ENCODE results near the gene DCAF7.

DCAF7 gene, protein sequence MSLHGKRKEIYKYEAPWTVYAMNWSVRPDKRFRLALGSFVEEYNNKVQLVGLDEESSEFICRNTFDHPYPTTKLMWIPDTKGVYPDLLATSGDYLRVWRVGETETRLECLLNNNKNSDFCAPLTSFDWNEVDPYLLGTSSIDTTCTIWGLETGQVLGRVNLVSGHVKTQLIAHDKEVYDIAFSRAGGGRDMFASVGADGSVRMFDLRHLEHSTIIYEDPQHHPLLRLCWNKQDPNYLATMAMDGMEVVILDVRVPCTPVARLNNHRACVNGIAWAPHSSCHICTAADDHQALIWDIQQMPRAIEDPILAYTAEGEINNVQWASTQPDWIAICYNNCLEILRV

DNA sequence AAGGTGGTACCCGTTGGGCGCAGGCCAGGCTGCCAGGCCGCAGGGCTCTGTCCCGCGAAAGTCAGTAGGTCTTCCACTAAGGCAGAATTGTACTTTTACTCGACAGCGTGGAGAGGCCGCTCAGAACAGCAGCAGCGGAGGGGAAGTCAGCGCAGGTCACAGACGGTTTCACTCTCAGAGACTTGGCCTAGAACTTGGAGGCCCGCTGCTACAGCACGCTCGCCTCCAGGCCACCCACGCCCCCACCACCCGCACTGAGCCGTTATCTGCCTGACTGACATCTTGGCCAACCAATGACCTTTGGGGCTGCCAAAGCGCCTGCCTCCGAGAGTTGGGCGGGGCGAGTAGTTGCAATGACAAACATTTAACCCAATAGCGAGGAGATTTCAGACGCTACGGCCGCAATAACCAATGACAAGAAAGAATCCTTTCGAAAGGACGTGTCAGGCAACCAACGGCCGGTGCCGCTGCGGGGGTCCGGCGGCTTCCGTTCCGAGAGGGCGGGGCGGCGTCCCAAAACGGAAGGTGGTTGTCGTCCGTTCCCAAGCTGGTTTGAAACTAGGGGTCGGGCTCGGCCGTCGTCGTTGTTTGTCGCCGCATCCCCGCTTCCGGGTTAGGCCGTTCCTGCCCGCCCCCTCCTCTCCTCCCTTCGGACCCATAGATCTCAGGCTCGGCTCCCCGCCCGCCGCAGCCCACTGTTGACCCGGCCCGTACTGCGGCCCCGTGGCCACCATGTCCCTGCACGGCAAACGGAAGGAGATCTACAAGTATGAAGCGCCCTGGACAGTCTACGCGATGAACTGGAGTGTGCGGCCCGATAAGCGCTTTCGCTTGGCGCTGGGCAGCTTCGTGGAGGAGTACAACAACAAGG, at the start of gene DCAF7:
DCAF7 (plus strand) TSS at position 532 of the 871 bp plus-strand sequence; CDS start at position 733, 201 bp downstream.
- DNase-seq = peak; percentile 99

DNA sequence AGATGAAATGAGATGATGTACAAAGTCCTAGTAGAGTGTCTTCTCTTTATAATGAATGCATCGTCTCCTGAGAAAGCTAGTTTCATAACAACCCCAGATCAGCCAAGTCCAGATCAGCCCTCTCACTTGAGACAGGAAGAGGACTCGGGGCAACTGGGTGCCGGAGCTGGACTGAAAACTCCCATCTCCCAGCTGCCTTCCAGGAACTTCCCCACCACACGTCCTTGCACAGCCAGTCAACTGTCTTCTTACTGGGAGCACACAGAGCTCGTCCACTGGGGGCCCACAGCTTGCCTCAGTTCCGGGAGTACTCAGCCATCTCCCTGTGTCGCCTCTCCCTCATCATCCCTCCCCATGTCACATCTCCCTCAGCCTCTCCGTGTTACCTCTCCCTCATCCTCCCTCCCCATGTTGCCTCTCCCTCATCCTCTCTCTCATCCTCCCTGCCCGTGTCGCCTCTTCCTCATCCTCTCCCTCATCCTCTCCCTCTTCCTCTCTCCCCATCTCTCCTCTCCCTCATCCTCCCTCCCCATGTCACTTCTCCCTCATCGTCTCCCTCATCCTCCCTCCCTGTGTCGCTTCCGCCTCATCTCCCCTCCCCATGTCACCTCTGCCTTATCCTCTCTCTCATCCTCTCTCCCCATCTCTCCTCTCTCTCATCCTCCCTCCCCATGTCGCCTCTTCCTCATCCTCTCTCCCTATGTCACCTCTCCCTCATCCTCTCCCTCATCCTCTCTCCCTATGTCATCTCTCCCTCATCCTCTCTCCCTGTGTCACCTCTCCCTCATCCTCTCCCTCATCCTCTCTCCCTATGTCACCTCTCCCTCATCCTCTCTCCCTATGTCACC, 49.5 kb upstream of the DCAF7 start:
- DNase-seq = no peak

DNA sequence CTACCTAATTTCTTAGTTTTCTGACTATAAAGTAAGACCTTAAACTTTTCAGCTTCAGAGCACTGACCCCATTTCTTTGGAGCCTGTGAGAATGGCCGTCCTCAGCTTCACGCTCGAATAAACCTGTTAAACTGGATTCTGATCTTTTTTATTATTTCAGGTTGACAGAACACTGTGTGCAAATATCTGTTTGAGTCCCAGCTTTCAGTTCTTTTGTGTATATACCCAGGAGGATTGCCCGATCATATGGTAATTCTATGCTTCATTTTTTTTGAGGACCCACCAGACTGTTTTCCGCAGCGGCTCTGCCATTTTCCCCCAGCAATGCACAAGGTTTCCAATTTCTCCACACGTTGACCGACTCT, 47.0 kb upstream of the DCAF7 start:
- DNase-seq = no peak

DNA sequence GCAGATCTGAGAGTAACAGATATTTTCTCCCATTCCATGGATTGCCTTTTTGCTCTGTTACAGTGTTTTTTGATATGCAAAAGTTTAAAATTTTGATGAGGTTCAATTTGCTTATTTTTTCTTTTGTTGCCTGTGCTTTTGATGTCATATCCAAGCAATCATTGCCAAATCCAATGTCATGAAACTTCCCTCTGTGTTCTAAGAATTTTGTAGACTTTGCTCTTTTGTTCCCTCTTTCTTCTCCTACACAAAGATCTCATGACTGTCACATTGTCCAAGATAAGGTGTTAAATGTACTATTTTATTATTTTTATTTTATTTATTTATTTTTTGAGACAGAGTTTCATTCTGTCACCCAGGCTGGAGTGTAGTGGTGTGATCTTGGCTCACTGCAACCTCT, 46.0 kb upstream of the DCAF7 start:
- DNase-seq = no peak

DNA sequence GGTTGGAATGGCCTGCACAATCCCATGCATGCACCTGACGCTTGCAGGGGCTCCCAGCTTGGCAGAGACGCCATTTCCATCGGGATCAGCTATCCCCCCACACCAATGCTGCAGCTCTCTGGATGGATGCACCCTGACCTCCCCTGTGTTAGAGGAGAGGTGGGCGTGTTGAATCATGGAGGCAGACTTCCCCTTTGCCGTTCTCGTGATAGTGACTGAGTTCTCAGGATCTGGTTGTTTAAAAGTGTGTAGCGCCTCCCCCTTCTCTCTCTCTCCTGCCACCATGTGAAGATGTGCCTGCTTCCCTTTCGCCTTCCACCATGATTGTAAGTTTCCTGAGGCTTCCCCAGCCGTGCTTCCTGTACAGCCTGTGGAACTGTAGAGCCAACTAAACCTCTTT, 44.9 kb upstream of the DCAF7 start:
- DNase-seq = no peak

DNA sequence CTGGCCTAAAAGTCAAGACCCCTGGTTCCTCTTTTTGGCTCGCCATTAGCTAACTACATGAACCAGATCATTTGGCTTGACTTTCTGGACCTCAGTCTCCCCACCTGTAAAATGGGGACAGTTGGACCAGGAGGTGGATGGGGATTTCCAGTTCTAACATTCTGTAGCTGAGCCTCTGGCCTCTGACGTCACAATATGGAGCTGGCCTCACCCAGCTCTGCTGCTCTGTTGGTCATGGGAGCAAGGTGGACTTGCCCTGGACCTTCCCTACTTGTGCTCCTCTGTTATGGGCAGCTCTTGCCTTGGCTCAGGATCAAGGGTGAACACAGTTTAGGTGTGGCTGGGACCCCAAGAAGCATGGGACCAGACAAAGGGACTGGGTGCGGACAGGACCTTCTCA, 43.6 kb upstream of the DCAF7 start:
- no peak for DNase-seq

DNA sequence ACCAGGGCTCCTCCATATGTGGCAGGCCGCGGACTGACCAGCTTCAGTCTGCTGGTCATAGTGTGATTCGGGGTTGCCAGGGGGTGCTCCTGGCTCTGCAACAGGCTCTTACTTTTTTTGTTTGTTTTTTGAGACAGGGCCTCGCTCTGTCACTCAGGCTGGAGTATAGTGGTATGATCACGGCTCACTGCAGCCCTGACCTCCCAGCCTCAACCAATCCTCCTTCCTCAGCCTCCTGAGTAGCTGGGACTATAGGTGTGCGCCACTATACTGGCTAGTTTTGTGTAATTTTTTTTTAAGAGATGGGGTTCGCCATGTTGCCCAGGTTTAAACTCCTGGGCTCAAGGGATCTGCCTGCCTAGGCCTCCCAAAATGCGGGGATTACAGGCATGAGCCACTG, 38.9 kb upstream of the DCAF7 start:
- no peak for DNase-seq

DNA sequence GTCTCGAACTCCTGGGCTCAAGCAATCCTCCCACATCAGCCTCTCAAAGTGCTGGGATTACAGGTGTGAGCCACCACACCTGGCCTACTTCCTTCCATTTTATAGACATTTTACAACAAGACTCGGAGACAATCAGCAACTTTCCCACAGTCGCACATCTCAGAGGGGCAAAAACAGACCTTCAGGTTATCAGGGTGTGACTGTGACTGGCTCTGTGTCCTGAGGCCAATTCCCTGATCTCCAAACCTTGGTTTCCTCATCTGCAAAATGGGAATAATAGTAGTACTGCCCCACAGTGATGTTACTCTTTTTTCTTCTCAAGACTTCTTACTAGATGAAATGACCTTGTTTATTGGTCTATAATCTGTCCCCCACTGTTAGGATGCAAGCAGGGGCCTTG, 37.9 kb upstream of the DCAF7 start:
- DNase-seq = no peak

DNA sequence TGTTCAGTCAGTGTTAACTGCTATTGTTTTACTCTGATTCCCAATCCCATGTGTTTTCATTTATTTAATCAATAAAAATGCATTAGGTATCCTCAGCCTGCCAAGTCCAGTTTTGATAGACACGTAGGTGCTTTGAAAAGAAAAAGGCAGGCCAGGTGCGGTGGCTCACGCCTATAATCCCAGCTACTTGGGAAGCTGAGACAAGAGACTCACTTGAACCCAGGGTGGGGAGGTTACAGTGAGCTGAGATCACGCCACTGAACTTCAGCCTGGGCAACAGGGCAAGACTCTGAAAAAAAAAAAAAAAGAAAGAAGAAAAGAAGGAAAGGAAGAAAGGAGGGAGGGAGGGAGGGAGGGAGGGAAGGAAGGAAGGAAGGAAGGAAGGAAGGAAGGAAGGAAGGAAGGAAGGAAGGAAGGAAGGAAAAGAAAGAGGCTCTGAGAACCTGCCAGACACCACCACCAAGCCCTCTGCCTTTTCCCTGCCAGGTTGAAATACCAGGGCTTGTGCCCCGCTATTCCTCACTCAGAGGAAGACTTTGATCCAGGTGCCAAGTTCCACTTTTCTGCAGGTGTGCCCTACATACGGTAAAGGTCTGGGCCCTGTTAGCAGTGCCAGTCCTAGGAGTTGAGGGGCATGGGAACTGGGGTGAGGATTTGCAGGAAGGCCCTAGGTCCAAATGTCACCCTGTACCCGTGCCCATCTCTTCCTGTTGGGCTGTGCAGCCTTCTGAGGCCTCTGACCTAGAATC, 37.2 kb upstream of the DCAF7 start:
- DNase-seq = no peak

DNA sequence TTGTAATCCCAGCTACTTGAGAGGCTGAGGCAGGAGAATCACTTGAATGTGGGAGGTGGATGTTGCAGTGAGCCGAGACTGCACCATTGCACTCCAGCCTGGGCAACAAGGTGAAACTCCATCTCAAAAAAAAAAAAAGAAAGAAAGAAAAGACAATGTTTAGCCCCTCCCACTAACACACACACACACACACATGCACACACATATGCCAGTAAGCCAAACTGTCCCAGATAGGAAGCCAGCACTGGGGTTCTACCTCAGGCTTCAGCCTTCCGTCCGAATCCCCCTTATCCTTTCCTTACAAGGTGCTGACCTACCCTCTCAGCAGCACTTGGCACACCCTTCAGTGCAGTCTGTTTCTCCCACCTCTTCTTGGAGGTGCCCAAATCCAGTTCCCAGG, 35.8 kb upstream of the DCAF7 start:
- no peak for DNase-seq

DNA sequence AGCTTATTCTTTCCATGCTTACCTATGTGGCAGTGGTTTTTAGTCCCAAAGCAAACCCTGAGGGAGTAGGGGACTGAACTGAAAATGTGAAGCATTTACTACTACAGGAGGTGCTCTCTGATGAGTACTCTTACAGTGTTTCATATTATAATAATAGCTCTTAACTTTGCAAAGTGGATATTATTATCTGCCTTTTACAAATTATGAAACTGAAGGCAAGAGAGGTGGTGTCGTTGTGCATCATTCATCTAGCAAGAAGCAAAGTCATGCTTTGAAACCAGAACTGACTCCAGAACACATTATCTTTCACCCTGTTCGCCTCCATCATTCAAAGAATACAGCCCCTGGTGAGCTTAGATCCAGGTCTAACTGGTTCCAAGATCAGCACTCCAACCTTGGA, 35.3 kb upstream of the DCAF7 start:
- no peak for DNase-seq

DNA sequence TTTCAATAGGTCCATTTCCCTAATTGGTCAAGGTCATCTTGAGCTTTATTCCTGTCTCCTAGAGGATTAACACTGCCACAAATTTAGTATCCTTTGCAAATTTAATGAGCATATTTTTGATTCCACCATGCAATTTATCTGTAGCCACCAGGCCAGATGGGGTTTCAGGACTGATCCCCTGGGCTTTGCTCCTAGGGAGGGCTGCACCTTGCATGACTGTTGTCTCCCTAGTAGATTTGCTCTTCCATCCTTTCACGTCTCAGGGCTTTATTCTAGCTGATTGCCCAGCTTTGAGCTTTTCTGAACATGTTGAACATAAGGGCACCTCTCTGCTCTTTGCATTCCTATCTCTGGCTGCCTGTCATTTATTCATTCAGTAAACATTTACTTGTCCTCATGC, 34.9 kb upstream of the DCAF7 start:
- no peak for DNase-seq

DNA sequence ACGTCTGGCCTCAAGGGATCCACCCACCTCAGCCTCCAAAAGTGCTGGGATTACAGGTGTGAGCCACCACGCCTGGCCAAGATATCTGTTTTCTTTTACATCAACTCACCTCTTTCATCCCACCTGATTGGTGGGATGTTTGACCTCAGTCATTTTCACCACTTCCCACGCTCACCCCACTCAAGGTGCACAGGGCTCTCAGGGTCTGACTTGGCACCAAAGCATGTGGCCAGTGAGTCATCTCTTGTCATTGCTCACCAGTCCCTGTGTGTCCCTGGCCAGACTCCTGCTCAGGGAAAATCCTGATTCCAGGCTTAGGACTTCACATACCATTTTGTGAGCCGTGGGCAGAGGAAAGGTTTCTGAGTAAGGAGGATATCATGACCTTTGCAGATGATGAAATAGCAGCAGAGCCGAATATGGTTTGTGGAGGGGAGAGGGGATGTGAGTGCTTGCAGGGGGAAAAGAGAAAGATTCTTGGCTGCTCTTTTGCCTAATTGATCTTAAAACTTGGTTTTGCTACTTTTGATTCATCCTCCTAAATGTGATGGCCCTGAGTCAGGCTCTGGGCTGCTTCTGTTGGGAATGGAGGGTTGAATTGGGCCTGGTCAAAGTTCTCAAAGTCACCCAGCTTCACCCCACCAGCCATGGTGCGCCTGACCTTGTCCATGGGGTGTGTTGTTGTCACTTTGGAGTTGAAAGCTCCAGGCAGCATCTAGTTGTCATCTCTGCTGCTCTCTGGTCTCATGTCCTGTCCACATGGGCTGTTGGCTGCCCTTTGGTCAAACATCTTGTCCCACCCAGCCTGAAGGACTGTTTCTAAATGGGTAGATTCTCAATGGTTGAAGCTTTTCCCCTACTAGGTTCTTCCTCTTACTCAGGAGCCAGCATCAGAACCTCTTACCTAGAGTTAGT, 33.1 kb upstream of the DCAF7 start:
- no peak for DNase-seq

DNA sequence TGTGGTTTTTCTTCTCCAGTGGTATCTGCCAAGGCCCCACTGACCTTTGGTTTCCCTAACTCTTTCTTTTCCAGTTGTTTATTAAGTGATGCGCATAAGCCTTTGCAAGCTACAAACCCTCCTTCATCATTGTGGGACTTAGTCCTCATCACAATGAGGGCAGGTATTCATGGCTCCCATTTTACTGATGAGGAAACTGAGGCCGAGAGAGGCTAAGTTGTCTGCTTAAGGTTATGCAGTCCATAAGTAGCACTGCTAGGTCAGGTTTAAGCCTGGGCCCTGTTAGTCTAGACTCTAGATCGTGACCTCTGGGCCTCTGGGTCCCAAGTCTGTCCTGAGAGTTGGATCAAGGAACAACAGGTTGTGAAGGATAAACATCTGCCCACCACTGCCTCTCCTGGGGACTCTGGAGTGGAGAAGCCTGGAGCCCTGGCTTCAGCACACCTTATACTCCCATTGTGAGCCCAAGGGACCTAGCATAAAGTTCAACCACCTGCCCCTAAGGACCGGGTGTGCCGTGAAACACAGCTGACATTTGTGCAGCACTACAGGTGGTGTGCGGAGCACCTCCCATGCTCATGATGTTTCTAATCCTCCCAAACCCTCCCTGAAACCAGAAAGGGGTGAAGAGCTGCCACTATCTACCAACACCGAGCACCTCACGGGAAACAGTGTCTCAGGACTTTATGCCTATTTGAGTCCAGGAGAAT, 32.3 kb upstream of the DCAF7 start:
- DNase-seq = no peak

DNA sequence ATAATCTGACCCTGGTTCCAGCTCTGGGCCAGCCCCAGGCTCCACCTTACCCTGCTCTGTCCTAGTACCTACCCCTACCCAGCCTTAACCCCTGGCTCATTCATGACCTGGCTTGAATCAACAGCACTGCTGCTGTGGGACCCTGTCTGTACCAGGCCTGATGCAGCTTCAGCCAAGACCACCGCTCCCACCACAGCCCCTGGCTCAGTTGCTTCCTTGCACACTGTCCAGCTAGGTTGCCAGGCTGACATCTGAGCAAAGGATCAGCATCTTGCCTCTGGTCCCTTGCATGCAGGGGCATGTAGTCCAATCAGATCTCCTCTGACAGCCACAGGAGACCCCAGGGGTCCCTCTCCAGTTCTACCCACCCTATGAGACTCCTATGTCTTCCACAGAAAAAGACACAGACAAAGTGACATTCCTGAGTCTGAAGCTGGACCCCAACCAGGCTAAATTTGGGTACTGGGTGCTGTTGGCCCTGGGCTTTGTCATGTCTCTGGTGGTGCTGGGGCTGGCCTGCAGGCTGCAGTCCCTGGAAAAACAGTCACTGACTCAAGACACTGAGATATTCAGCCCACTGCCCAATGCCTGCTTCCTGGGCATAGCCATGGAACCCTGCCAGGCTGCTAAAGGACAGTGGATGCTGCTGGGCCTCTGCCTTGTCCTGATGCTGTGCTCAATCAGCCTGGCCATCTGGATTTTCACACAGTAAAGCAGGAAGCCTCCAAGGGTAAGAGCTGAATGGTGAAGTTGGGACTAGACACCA, 31.0 kb upstream of the DCAF7 start:
- DNase-seq = no peak

DNA sequence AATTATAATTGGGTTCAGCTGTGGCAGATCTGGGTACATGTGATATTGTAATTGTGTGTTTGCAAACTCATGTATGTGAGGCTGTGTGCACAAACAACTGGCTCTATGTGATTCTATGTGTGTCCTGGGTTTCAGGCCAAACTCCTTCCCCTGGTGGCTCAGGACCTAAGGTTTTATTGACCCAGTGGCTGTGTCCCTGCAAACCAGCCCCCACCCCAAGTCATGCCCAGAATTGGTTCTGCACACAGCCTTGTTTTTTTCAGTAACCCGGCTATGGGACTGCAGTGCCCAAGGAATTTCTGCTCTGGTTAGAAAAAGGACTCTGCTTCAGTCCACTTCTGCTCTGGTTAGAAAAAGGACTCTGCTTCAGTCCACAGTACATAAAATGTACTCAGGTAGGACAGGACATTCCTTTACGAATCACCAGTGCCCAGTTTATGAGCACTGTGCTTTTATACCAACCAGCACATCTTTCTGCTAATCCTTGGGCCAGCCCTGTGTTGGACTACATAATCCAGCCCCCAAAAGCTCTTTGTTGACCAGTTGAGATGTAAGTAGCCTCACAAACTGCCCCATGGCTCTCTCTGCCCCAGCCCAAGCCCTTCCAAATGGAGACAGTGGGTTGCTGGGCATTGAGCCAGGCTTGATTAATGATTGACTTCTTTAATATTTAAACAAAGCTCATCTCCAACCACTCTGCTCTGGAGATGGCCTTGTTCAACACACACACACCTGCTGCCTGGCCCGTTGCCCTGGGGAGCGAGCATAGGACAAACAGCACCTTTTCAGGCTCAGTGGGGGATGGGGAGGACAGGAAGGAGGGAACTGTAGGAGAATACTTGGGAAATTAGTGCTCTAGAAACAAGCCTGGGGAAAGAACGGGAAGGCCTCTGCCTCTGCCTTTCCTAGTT, 30.1 kb upstream of the DCAF7 start:
- no peak for DNase-seq

DNA sequence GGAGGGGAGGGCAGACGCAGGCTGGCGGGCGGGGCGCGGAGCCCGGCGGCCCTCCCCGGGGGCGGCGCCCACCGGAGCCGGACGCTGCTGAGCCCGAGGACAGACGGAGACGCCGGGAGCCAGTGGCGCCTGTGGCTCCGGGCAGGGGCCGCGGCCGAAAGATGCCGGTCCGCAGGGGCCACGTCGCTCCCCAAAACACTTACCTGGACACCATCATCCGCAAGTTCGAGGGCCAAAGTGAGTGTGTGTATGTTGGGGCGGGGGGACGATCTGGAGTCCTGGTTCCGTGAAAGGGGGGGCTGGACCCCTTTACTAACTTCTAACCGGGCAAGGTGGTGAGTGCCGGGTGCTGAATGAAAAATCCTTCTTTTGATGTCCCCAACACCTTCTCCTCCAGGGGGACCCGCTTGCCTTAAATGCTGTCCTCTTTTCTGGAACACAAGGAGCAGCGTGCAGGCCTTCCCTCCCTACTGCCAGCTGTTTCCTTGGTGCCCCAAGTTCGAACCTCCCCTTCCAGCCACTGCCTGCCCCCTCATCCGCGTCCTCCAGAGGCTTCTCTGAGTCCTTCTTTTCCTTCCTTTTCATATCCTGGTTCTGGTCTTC, 26.9 kb upstream of the DCAF7 start, which contains the start of gene KCNH6:
KCNH6 (plus strand) TSS at position 106 of the 603 bp plus-strand sequence; CDS start at position 162, 56 bp downstream.
- no peak for DNase-seq

DNA sequence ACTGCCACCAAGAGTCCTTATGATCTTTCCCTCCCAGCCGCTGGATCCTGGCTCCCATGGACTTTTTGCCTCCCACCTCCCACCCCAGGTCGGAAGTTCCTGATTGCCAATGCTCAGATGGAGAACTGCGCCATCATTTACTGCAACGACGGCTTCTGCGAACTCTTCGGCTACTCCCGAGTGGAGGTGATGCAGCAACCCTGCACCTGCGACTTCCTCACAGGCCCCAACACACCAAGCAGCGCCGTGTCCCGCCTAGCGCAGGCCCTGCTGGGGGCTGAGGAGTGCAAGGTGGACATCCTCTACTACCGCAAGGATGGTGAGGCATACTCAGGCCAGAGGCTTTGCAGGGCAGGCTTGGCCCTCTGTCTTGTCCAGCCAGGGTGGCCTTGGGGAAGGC, 26.2 kb upstream of the DCAF7 start:
- DNase-seq = no peak
